Upper lobe of left lung (tissue), 4 donors: Measurements from ENCODE around the gene APOOL.

Experiments
- CTCF ChIP-seq, 6 experiments: fragments of 450-650 bp in 4 of 6; fragments of 200-600 bp in 2 of 6; sonication (generic) in 2 of 6; IDR thresholded peaks; one replicate each; pipeline ENCODE4 v1.5.1; 2016 to 2019; ENCODE audit warnings: antibody characterized with exemption in 6 of 6
- EP300 ChIP-seq, 4 donors: sonication (generic); formaldehyde crosslinking; IDR thresholded peaks; one replicate each; pipeline ENCODE4 v1.5.1; 2017; ENCODE audit warnings: antibody characterized with exemption in 4 of 4, control low read depth in 2 of 4

- TF ChIP-seq CTCF (IDR thresholded peaks at IDR 0.05) (no peak), EP300 (IDR thresholded peaks at IDR 0.05) (no peak)
Measured at GRCh38 chrX:85114171-85114570, 110.5 kb downstream of the APOOL start.
